K562 (cell line): ENCODE results near the gene PPFIA3. TPM values are rescaled to one million over a fixed set of nuclear protein-coding genes. Genes with fewer than 3 reads are reported as not detected.

Experiments
- BCOR ChIP-seq: fragments of 450-650 bp; IDR thresholded peaks from 2 replicates; pipeline ENCODE4 v1.6.1; 2016
- KAT7 ChIP-seq: sonication (generic); formaldehyde crosslinking; IDR thresholded peaks from 2 replicates; pipeline ENCODE4 v1.8.0; 2022; ENCODE audit warnings: missing genetic modification reagents, mild to moderate bottlenecking, borderline replicate concordance
- SIN3B ChIP-seq: fragments of 450-650 bp; IDR thresholded peaks from 2 replicates; pipeline ENCODE4 v1.6.1; 2017; ENCODE audit warnings: low read depth, mild to moderate bottlenecking, moderate library complexity
- ZNF408 ChIP-seq: fragments of 250-450 bp; sonication (Bioruptor Pico); IDR thresholded peaks from 2 replicates; pipeline ENCODE4 v1.4.0; 2020; ENCODE audit warnings: low read depth, mild to moderate bottlenecking, moderate library complexity
- polyA plus RNA-seq, 8 experiments: library from polyadenylated mRNA; depleted of rRNA in 4 of 8; stranded (reverse) in 5 of 8; unstranded in 3 of 8; fragments of >200 nt; fragmentation: Nextera tagmentation in 2 of 8; fragmentation: Illumina TruSeq in 1 of 8; extraction: Ambion mirVana in 2 of 8; extraction: Trizol in 1 of 8; gene quantifications; 2 replicates each; pipeline versions ENCODE4 v1.2.1 to v1.2.3, GENCODE V29; 2011 to 2014; ENCODE audit warnings: inconsistent platforms in 1 of 8, missing spikeins in 1 of 8
- total RNA-seq, 7 experiments: library from RNA; depleted of rRNA in 6 of 7; stranded (reverse); fragments of >200 nt in 6 of 7; fragmentation: Illumina TruSeq in 2 of 7; extraction: Trizol in 2 of 7; gene quantifications; 2 replicates each; pipeline versions ENCODE4 v1.2.1 to v1.2.3, GENCODE V29; 2011 to 2021; ENCODE audit warnings: low replicate concordance in 1 of 7
- TF ChIP-seq, protein P1 (sequence below), 2 experiments: fragments of 450-650 bp; IDR thresholded peaks; 2 replicates each; pipeline ENCODE4 v1.6.1; 2018; ENCODE audit warnings: mild to moderate bottlenecking in 2 of 2, low read depth in 1 of 2; ENCODE audit not compliant: partially characterized antibody in 2 of 2
- TF ChIP-seq, protein P2 (sequence below): sonication (generic); formaldehyde crosslinking; IDR thresholded peaks from 2 replicates; pipeline ENCODE4 v1.9.0; 2022; ENCODE audit warnings: mild to moderate bottlenecking, missing genetic modification reagents
- TF ChIP-seq, protein P3 (sequence below): fragments of 250-450 bp; sonication (Bioruptor Pico); IDR thresholded peaks from 2 replicates; pipeline ENCODE4 v1.8.0; 2022; ENCODE audit warnings: inconsistent platforms
- TF ChIP-seq, protein P4 (sequence below): fragments of 450-650 bp; IDR thresholded peaks from 2 replicates; pipeline ENCODE4 v1.7.1; 2018; ENCODE audit warnings: mild to moderate bottlenecking, low read depth; ENCODE audit not compliant: partially characterized antibody
- TF ChIP-seq, protein P5 (sequence below): sonication (generic); formaldehyde crosslinking; IDR thresholded peaks from 2 replicates; pipeline ENCODE4 v1.8.0; 2023; ENCODE audit warnings: missing genetic modification reagents, mild to moderate bottlenecking, borderline replicate concordance

The PPFIA3 gene
- total and polyA plus RNA-seq, 9 of the 15 experiments (the other 6 are each of a cell fraction or from before 2014, with no cell fraction given) = 0.10 to 53.0 (median 17.6) TPM

DNA sequence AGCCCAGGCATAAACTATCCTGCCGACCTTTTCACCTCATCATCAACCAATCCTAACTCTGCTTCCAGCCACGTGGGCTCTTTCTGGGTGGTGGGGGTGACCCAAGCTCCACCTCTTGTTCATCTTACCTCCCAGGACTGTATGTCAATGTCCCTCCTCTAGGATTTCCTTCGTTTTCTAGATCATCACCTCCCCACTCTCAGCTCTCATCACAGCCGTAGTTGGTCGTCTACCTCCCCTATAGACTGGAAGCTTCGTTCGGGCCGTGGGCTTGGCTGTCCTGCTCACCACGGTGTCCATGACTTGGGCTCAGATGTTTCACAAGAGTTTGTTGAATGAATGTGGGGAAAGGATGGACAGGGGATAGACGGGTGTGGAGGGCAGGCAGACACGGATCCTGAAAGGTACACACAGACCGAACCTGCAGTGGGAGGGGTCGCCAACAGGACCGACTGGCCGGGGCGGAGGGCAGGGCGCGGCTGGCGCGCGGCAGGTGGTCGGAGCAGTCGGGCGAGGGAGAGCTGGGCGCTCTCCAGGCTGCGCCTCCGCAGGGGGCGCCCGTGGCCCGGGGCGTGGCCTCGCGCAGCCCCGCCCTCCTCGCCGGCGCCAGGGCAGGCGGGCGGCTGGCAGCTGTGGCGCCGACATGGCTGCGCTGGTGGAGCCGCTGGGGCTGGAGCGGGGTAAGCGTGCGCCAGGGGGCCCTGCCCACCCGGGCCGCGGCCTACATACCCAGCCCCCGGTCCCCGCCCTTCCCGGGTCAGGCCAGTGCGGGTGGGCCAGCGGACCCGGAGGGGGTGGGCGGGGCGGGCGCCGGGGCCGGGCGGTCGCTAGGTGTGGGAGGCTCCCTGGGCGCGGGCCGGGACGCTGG, 5.3 kb upstream of the PPFIA3 start, which contains the start of gene LIN7B (continued):
- TF ChIP-seq, protein P1, sequence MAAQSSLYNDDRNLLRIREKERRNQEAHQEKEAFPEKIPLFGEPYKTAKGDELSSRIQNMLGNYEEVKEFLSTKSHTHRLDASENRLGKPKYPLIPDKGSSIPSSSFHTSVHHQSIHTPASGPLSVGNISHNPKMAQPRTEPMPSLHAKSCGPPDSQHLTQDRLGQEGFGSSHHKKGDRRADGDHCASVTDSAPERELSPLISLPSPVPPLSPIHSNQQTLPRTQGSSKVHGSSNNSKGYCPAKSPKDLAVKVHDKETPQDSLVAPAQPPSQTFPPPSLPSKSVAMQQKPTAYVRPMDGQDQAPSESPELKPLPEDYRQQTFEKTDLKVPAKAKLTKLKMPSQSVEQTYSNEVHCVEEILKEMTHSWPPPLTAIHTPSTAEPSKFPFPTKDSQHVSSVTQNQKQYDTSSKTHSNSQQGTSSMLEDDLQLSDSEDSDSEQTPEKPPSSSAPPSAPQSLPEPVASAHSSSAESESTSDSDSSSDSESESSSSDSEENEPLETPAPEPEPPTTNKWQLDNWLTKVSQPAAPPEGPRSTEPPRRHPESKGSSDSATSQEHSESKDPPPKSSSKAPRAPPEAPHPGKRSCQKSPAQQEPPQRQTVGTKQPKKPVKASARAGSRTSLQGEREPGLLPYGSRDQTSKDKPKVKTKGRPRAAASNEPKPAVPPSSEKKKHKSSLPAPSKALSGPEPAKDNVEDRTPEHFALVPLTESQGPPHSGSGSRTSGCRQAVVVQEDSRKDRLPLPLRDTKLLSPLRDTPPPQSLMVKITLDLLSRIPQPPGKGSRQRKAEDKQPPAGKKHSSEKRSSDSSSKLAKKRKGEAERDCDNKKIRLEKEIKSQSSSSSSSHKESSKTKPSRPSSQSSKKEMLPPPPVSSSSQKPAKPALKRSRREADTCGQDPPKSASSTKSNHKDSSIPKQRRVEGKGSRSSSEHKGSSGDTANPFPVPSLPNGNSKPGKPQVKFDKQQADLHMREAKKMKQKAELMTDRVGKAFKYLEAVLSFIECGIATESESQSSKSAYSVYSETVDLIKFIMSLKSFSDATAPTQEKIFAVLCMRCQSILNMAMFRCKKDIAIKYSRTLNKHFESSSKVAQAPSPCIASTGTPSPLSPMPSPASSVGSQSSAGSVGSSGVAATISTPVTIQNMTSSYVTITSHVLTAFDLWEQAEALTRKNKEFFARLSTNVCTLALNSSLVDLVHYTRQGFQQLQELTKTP (IDR thresholded peaks at IDR 0.05; ENCODE audit: low read depth in 1 of 2, partially characterized antibody in 2 of 2) = peak in 1 of 2 experiments; percentile 70
- TF ChIP-seq, protein P2, sequence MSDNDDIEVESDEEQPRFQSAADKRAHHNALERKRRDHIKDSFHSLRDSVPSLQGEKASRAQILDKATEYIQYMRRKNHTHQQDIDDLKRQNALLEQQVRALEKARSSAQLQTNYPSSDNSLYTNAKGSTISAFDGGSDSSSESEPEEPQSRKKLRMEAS (CRISPR knock-in tag) = peak; percentile 87
- TF ChIP-seq, protein P3, sequence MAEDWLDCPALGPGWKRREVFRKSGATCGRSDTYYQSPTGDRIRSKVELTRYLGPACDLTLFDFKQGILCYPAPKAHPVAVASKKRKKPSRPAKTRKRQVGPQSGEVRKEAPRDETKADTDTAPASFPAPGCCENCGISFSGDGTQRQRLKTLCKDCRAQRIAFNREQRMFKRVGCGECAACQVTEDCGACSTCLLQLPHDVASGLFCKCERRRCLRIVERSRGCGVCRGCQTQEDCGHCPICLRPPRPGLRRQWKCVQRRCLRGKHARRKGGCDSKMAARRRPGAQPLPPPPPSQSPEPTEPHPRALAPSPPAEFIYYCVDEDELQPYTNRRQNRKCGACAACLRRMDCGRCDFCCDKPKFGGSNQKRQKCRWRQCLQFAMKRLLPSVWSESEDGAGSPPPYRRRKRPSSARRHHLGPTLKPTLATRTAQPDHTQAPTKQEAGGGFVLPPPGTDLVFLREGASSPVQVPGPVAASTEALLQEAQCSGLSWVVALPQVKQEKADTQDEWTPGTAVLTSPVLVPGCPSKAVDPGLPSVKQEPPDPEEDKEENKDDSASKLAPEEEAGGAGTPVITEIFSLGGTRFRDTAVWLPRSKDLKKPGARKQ (CRISPR knock-in tag) = no peak
- TF ChIP-seq, protein P4, sequence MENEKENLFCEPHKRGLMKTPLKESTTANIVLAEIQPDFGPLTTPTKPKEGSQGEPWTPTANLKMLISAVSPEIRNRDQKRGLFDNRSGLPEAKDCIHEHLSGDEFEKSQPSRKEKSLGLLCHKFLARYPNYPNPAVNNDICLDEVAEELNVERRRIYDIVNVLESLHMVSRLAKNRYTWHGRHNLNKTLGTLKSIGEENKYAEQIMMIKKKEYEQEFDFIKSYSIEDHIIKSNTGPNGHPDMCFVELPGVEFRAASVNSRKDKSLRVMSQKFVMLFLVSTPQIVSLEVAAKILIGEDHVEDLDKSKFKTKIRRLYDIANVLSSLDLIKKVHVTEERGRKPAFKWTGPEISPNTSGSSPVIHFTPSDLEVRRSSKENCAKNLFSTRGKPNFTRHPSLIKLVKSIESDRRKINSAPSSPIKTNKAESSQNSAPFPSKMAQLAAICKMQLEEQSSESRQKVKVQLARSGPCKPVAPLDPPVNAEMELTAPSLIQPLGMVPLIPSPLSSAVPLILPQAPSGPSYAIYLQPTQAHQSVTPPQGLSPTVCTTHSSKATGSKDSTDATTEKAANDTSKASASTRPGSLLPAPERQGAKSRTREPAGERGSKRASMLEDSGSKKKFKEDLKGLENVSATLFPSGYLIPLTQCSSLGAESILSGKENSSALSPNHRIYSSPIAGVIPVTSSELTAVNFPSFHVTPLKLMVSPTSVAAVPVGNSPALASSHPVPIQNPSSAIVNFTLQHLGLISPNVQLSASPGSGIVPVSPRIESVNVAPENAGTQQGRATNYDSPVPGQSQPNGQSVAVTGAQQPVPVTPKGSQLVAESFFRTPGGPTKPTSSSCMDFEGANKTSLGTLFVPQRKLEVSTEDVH = no peak
- TF ChIP-seq SIN3B = 0 out of 2 replicates have a peak, but pooled peaks have one; percentile 66
- peak; percentile 50; the same call in 1 of the 2 replicates for TF ChIP-seq BCOR
- TF ChIP-seq ZNF408 (CRISPR knock-in tag) = no peak
- peak; percentile 74; the same call in 1 of the 2 replicates for TF ChIP-seq KAT7 (CRISPR knock-in tag)
- TF ChIP-seq, protein P5, sequence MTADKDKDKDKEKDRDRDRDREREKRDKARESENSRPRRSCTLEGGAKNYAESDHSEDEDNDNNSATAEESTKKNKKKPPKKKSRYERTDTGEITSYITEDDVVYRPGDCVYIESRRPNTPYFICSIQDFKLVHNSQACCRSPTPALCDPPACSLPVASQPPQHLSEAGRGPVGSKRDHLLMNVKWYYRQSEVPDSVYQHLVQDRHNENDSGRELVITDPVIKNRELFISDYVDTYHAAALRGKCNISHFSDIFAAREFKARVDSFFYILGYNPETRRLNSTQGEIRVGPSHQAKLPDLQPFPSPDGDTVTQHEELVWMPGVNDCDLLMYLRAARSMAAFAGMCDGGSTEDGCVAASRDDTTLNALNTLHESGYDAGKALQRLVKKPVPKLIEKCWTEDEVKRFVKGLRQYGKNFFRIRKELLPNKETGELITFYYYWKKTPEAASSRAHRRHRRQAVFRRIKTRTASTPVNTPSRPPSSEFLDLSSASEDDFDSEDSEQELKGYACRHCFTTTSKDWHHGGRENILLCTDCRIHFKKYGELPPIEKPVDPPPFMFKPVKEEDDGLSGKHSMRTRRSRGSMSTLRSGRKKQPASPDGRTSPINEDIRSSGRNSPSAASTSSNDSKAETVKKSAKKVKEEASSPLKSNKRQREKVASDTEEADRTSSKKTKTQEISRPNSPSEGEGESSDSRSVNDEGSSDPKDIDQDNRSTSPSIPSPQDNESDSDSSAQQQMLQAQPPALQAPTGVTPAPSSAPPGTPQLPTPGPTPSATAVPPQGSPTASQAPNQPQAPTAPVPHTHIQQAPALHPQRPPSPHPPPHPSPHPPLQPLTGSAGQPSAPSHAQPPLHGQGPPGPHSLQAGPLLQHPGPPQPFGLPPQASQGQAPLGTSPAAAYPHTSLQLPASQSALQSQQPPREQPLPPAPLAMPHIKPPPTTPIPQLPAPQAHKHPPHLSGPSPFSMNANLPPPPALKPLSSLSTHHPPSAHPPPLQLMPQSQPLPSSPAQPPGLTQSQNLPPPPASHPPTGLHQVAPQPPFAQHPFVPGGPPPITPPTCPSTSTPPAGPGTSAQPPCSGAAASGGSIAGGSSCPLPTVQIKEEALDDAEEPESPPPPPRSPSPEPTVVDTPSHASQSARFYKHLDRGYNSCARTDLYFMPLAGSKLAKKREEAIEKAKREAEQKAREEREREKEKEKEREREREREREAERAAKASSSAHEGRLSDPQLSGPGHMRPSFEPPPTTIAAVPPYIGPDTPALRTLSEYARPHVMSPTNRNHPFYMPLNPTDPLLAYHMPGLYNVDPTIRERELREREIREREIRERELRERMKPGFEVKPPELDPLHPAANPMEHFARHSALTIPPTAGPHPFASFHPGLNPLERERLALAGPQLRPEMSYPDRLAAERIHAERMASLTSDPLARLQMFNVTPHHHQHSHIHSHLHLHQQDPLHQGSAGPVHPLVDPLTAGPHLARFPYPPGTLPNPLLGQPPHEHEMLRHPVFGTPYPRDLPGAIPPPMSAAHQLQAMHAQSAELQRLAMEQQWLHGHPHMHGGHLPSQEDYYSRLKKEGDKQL (CRISPR knock-in tag) = no peak
